ENCODE data around the gene CLDN5.

CLDN5 gene

DNA sequence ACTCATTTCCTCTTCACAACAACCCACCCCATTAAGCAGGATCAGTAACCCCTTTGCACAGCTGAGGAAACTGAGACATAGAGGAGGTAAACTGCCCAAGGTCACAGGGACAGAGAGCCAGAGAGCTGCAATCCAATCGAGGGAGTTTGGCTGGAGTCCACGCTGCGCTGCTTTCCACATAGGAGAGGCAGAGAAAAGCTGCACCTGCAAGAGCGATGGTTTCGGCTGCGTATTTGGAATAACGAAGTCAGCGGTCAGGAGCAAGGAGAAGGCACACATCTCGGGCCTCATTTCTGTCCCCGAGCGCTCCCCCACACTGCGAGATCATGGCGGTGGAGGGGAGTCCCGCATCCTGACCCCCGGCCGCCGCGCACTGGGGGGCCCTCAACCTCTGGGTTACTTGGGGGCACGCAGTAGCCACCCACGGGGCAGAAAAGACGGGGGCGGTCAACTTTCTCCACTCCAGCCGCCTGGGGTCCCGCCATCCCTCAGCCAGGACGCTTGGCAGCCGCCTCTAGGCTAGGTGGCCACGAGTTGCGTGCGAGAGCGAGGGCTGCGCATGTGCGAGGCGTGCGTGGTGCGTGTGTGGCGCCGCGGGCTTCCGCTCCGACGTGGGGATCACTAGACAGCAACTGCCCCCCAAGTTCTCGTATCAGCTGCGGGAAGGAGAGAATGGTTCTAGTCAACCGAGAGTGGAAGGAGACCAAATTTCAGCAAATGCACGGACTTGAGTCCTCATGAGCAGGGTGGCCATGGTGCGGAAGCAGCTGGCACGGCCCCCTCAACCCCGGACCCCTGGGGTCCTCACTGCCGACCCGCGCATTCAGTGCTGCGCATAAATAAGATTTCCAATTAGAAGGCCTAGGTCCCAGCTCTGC is 42.3 kb upstream of the CLDN5 start:
- DNase-seq (ENCODE audit: low read depth in 1 of 2, low spot score in 1 of 2) = no peak
- Histone ChIP-seq H3K27me3 (ENCODE audit: insufficient read depth, poor library complexity, severe bottlenecking) (no peaks in the 10 kb centered on the region), H3K27ac (replicated peaks) (no peak overlapping the region), H3K4me3 (replicated peaks; ENCODE audit: insufficient read depth, low read length) (no peak overlapping the region)
- TF ChIP-seq, protein P1, sequence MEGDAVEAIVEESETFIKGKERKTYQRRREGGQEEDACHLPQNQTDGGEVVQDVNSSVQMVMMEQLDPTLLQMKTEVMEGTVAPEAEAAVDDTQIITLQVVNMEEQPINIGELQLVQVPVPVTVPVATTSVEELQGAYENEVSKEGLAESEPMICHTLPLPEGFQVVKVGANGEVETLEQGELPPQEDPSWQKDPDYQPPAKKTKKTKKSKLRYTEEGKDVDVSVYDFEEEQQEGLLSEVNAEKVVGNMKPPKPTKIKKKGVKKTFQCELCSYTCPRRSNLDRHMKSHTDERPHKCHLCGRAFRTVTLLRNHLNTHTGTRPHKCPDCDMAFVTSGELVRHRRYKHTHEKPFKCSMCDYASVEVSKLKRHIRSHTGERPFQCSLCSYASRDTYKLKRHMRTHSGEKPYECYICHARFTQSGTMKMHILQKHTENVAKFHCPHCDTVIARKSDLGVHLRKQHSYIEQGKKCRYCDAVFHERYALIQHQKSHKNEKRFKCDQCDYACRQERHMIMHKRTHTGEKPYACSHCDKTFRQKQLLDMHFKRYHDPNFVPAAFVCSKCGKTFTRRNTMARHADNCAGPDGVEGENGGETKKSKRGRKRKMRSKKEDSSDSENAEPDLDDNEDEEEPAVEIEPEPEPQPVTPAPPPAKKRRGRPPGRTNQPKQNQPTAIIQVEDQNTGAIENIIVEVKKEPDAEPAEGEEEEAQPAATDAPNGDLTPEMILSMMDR (IDR thresholded peaks at IDR 0.05; ENCODE audit: insufficient read depth, low read length) = no peak
- TF ChIP-seq POLR2AphosphoS5 (IDR thresholded peaks at IDR 0.05; ENCODE audit: low read depth) (no peak), GABPA (IDR thresholded peaks at IDR 0.05; ENCODE audit: low read depth) (no peak), SPI1 (IDR thresholded peaks at IDR 0.05; ENCODE audit: borderline replicate concordance, low read depth) (no peak), REST (IDR thresholded peaks at IDR 0.05; ENCODE audit: insufficient replicate concordance, low read depth) (no peak)

- no peak for TF ChIP-seq GABPA (IDR thresholded peaks at IDR 0.05; ENCODE audit: low read depth)
- no peak for TF ChIP-seq SPI1 (IDR thresholded peaks at IDR 0.05; ENCODE audit: borderline replicate concordance, low read depth)
- no peak for TF ChIP-seq REST (IDR thresholded peaks at IDR 0.05; ENCODE audit: insufficient replicate concordance, low read depth)
- no peak for TF ChIP-seq POLR2AphosphoS5 (IDR thresholded peaks at IDR 0.05; ENCODE audit: low read depth)
- TF ChIP-seq, protein P1 (IDR thresholded peaks at IDR 0.05; ENCODE audit: insufficient read depth, low read length) = no peak
- H3K27ac ChIP-seq (replicated peaks) = no peak overlapping the region
- DNase-seq (ENCODE audit: low read depth in 1 of 2, low spot score in 1 of 2) = peak in 1 of 2 experiments; percentile 56
- H3K27me3 ChIP-seq (ENCODE audit: insufficient read depth, poor library complexity, severe bottlenecking) = no peaks in the 10 kb centered on the region
- no peak overlapping the region for H3K4me3 ChIP-seq (replicated peaks; ENCODE audit: insufficient read depth, low read length)
Observed at GRCh38 chr22:19565382-19566278, 41.4 kb upstream of the CLDN5 start.

- DNase-seq (ENCODE audit: low read depth in 1 of 2, low spot score in 1 of 2) = no peak
- Histone ChIP-seq H3K27me3 (ENCODE audit: insufficient read depth, poor library complexity, severe bottlenecking) (no peaks in the 10 kb centered on the region), H3K27ac (replicated peaks) (no peak overlapping the region), H3K4me3 (replicated peaks; ENCODE audit: insufficient read depth, low read length) (no peak overlapping the region)
- TF ChIP-seq SPI1 (IDR thresholded peaks at IDR 0.05; ENCODE audit: borderline replicate concordance, low read depth) (no peak), POLR2AphosphoS5 (IDR thresholded peaks at IDR 0.05; ENCODE audit: low read depth) (no peak), GABPA (IDR thresholded peaks at IDR 0.05; ENCODE audit: low read depth) (no peak), REST (IDR thresholded peaks at IDR 0.05; ENCODE audit: insufficient replicate concordance, low read depth) (no peak)
- TF ChIP-seq, protein P1 (IDR thresholded peaks at IDR 0.05; ENCODE audit: insufficient read depth, low read length) = no peak
Observed at GRCh38 chr22:19559956-19560355, 35.7 kb upstream of the CLDN5 start.
